ENCODE data around the gene MRPS6.

DNA sequence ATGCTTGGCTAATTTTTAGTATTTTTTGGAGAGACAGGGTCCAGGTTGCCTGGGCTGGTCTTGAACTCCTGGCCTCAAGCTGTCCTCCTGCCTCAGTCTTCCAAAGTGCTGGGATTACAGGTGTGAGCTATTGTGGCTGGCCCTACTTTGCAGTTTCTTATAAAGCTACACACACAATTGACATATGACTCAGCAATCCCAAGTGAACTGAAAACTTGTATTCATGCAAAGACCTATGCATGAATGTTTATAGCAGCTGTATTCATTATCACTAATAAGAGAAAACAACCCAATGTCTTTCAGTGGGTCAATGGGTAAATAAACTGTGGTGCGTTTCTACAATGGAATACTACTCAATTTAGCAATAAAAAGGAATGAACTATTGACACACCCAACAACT lies 103.1 kb downstream of the MRPS6 start:
- TF ChIP-seq CTCF (IDR thresholded peaks at IDR 0.05) (no peak), POLR2A (IDR thresholded peaks at IDR 0.05) (no peak), EP300 (IDR thresholded peaks at IDR 0.05) (no peak), POLR2AphosphoS5 (IDR thresholded peaks at IDR 0.05) (no peak)
